ENCODE data around the gene WDR12.
A peak's percentile ranks its signal among the peaks of the same experiment; 100 is the strongest.
"Not testable (repeated sequence)": the region's sequence is repeated elsewhere in the genome, so short reads cannot be mapped to it uniquely, and the experiment has no call there.

WDR12 gene

DNA sequence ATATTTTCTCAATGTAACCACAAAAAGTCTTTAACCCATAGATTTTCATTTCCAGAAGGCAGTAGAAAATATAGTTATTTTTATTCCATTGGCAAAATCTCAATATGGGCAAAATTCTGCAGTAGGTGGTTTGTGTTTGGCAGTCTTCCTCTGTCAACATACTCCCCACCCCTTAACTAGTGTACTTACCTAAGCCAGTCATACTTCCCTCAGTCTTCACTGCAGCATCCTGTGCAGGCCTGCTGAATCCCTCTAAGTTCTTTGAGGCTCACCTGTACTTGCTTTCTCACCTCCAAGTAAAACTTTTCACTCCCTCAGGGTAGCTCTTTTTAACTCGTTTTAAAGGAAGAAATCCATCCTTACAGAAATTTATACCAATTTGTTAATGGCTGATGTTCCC lies 7.4 kb upstream of the WDR12 start:
- Histone ChIP-seq H4K20me1 (ENCODE audit: insufficient read depth, low read length) (no peaks in the 10 kb centered on the region), H3K79me2 (ENCODE audit: insufficient read depth, low read length) (no peaks in the 10 kb centered on the region), H3K9me3 (ENCODE audit: low read length) (no peaks in the 10 kb centered on the region), H3K9me2 (ENCODE audit: low read depth, low read length) (no peaks in the 10 kb centered on the region), H3K36me3 (ENCODE audit: insufficient read depth, low read length) (peaks cover 6% of the 10 kb centered on the region; the same call in 1 of the 2 replicates), H2AFZ (ENCODE audit: low read length) (no peak overlapping the region), H3F3A (ENCODE audit: insufficient read depth, low read length) (no peaks in the 10 kb centered on the region), H3K4me1 (ENCODE audit: insufficient read depth, low read length, severe bottlenecking) (peaks cover under 1% of the 10 kb centered on the region), H3K4me2 (ENCODE audit: low read length) (no peak overlapping the region), H3K27me3 (ENCODE audit: insufficient read depth, low read length) (no peaks in the 10 kb centered on the region), H3K27ac (ENCODE audit: low read depth, low read length, poor library complexity, severe bottlenecking) (no peak overlapping the region), H3K4me3 (ENCODE audit: low read depth, low read length, poor library complexity, severe bottlenecking) (no peak overlapping the region), H3K9ac (ENCODE audit: low read length) (no peak overlapping the region)
- TF ChIP-seq, protein P1, sequence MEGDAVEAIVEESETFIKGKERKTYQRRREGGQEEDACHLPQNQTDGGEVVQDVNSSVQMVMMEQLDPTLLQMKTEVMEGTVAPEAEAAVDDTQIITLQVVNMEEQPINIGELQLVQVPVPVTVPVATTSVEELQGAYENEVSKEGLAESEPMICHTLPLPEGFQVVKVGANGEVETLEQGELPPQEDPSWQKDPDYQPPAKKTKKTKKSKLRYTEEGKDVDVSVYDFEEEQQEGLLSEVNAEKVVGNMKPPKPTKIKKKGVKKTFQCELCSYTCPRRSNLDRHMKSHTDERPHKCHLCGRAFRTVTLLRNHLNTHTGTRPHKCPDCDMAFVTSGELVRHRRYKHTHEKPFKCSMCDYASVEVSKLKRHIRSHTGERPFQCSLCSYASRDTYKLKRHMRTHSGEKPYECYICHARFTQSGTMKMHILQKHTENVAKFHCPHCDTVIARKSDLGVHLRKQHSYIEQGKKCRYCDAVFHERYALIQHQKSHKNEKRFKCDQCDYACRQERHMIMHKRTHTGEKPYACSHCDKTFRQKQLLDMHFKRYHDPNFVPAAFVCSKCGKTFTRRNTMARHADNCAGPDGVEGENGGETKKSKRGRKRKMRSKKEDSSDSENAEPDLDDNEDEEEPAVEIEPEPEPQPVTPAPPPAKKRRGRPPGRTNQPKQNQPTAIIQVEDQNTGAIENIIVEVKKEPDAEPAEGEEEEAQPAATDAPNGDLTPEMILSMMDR (IDR thresholded peaks at IDR 0.05; ENCODE audit: low read length), result no peak
- no peak for TF ChIP-seq EZH2 (IDR thresholded peaks at IDR 0.05; ENCODE audit: borderline replicate concordance, low read length)

DNA sequence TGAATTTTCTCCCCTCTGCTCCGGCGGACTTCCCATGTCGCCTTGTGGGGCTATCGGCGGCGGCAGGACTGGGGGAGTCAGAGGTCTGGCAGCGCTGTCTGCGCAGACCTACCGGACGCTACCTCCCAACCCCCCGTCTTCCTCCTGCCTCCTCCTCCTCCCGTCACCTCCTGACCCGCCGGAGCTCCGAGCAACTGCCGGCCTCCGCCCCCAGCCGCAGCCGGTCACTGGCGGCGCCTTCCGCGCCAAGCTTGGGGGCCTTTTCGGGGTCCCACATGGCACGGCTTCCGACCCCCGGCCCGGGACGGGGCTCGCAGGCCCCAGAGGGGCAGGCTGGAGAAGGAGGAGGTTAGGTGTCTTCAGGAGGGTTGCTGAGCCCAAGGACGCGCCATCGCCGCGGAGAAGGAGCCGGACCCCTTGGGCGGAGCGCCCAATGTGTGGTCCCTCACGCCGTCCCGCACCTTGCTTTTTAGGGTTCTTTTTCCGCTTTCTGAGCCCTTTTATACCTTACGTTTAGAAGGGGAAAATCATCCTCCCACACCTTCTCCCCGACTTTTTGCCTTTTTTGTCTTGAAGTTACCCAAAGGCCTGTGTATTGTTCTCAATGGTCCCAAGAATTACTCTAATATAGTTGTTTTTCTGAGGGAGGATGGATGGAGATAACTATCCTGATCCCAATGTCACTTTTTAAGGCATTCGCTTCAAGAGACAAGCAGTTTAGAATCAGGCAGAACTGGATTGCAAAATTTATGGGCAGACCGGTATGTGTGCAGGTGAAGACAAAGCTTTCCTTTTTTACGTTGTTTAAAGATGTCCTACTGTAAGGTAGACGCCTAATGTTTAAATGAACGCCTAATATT lies 1.1 kb upstream of the WDR12 start:
- H3K36me3 ChIP-seq (ENCODE audit: insufficient read depth, low read length); H3K9me3 ChIP-seq (ENCODE audit: low read length); H4K20me1 ChIP-seq (ENCODE audit: insufficient read depth, low read length); H3K27me3 ChIP-seq (ENCODE audit: insufficient read depth, low read length); H3F3A ChIP-seq (ENCODE audit: insufficient read depth, low read length); H3K9me2 ChIP-seq (ENCODE audit: low read depth, low read length); H2AFZ ChIP-seq (ENCODE audit: low read length): not testable (repeated sequence)
- H3K4me1 ChIP-seq (ENCODE audit: insufficient read depth, low read length, severe bottlenecking), result peaks cover 39% of the 10 kb centered on the region
- H3K4me2 ChIP-seq (ENCODE audit: low read length), result peak overlapping the region; percentile 95
- H3K27ac ChIP-seq (ENCODE audit: low read depth, low read length, poor library complexity, severe bottlenecking), result peak overlapping the region; percentile 91
- H3K79me2 ChIP-seq (ENCODE audit: insufficient read depth, low read length), result peaks cover 38% of the 10 kb centered on the region
- peak overlapping the region; percentile 98 for H3K9ac ChIP-seq (ENCODE audit: low read length)
- H3K4me3 ChIP-seq (ENCODE audit: low read depth, low read length, poor library complexity, severe bottlenecking), result peak overlapping the region; percentile 98

DNA sequence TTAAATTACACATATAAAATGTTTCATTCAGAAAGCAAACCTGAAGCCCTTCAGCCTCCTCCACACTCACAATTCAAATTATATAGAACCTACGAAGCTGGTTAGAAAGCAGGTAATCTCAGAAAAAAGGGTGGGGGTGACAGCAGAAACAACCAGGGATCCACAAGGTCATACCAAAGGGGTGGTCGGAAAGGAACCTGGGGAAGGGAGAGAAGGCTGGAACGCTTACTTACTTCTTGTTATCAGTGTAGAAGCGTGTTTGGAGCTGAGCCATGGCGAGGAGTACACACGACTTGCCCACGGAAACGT lies 316 bp downstream of the WDR12 start:
- H3K4me3 ChIP-seq (ENCODE audit: low read depth, low read length, poor library complexity, severe bottlenecking), result peak overlapping the region; percentile 98
- H3K9me3 ChIP-seq (ENCODE audit: low read length), result no peaks in the 10 kb centered on the region
- H3K4me2 ChIP-seq (ENCODE audit: low read length), result peak overlapping the region; percentile 95
- H3K9ac ChIP-seq (ENCODE audit: low read length), result peak overlapping the region; percentile 98
- TF ChIP-seq, protein P1 (IDR thresholded peaks at IDR 0.05; ENCODE audit: low read length), result no peak
- H3K27me3 ChIP-seq (ENCODE audit: insufficient read depth, low read length), result no peaks in the 10 kb centered on the region
- H4K20me1 ChIP-seq (ENCODE audit: insufficient read depth, low read length), result no peaks in the 10 kb centered on the region
- H3F3A ChIP-seq (ENCODE audit: insufficient read depth, low read length), result no peaks in the 10 kb centered on the region
- H3K36me3 ChIP-seq (ENCODE audit: insufficient read depth, low read length), result peaks cover 18% of the 10 kb centered on the region
- H3K9me2 ChIP-seq (ENCODE audit: low read depth, low read length), result no peaks in the 10 kb centered on the region
- peak overlapping the region; percentile 65 for H2AFZ ChIP-seq (ENCODE audit: low read length)
- H3K4me1 ChIP-seq (ENCODE audit: insufficient read depth, low read length, severe bottlenecking), result peaks cover 39% of the 10 kb centered on the region
- H3K79me2 ChIP-seq (ENCODE audit: insufficient read depth, low read length), result peaks cover 41% of the 10 kb centered on the region
- peak overlapping the region; percentile 91 for H3K27ac ChIP-seq (ENCODE audit: low read depth, low read length, poor library complexity, severe bottlenecking)

DNA sequence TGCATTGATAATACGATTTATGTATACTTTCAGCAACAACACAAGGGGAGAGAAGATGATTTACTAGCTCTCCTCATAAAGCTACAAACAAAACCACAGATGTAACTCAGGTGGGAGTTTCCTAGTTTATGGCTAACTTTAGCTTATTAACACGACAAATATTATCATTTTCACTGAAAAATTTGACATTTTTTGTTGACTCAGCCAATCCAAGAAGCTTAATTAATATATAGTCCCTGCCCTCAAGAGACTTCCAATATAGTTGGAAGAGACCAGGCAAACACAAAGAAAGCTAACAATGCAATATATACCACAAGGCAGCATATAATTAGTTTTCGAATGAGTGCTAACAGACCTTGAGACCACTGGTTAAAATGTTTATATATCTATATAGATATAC lies 775 bp downstream of the WDR12 start:
- Histone ChIP-seq H3K4me3 (ENCODE audit: low read depth, low read length, poor library complexity, severe bottlenecking) (peak overlapping the region; percentile 98), H3F3A (ENCODE audit: insufficient read depth, low read length) (no peaks in the 10 kb centered on the region), H3K27me3 (ENCODE audit: insufficient read depth, low read length) (no peaks in the 10 kb centered on the region), H3K4me1 (ENCODE audit: insufficient read depth, low read length, severe bottlenecking) (peaks cover 39% of the 10 kb centered on the region), H3K27ac (ENCODE audit: low read depth, low read length, poor library complexity, severe bottlenecking) (no peak overlapping the region), H3K9me3 (ENCODE audit: low read length) (no peaks in the 10 kb centered on the region), H3K9ac (ENCODE audit: low read length) (peak overlapping the region; percentile 98), H3K79me2 (ENCODE audit: insufficient read depth, low read length) (peaks cover 41% of the 10 kb centered on the region), H3K36me3 (ENCODE audit: insufficient read depth, low read length) (peaks cover 22% of the 10 kb centered on the region), H3K9me2 (ENCODE audit: low read depth, low read length) (no peaks in the 10 kb centered on the region), H4K20me1 (ENCODE audit: insufficient read depth, low read length) (no peaks in the 10 kb centered on the region), H3K4me2 (ENCODE audit: low read length) (peak overlapping the region; percentile 95), H2AFZ (ENCODE audit: low read length) (no peak overlapping the region)
- no peak for TF ChIP-seq EZH2 (IDR thresholded peaks at IDR 0.05; ENCODE audit: borderline replicate concordance, low read length)
- TF ChIP-seq, protein P1 (IDR thresholded peaks at IDR 0.05; ENCODE audit: low read length), result no peak

DNA sequence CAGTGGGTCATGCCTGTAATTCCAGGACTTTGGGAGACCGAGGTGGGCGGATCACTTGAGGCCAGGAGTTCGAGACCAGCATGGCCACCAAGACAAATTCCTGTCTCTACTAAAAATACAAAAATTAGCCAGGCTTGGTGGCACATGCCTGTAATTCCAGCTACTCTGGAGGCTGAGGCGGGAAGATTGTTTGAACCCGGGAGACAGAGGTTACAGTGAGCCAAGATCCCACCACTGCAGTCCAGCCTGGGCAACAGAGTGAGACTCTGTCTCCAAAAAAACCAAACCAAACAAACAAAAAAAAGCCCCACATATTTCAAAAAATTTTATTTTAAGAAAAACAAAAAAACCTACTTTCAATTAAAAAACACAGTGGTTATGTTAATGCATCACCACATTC lies 1.2 kb downstream of the WDR12 start:
- Histone ChIP-seq H3K36me3 (ENCODE audit: insufficient read depth, low read length) (peaks cover 27% of the 10 kb centered on the region), H3K9ac (ENCODE audit: low read length) (peak overlapping the region; percentile 98), H3K79me2 (ENCODE audit: insufficient read depth, low read length) (peaks cover 41% of the 10 kb centered on the region), H3K4me2 (ENCODE audit: low read length) (peak overlapping the region; percentile 95), H3K4me3 (ENCODE audit: low read depth, low read length, poor library complexity, severe bottlenecking) (peak overlapping the region; percentile 98), H3K4me1 (ENCODE audit: insufficient read depth, low read length, severe bottlenecking) (peaks cover 39% of the 10 kb centered on the region)
- not testable (repeated sequence) for H3F3A ChIP-seq (ENCODE audit: insufficient read depth, low read length); H4K20me1 ChIP-seq (ENCODE audit: insufficient read depth, low read length); H2AFZ ChIP-seq (ENCODE audit: low read length); H3K27ac ChIP-seq (ENCODE audit: low read depth, low read length, poor library complexity, severe bottlenecking); H3K27me3 ChIP-seq (ENCODE audit: insufficient read depth, low read length); H3K9me3 ChIP-seq (ENCODE audit: low read length); H3K9me2 ChIP-seq (ENCODE audit: low read depth, low read length)
